Spleen (tissue), 11 donors: ENCODE results near the gene KCNT1. TPM values are rescaled to one million over a fixed set of nuclear protein-coding genes. Genes with fewer than 3 reads are reported as not detected.
A peak's percentile ranks its signal among the peaks of the same experiment; 100 is the strongest.

Experiments
- DNase-seq: peaks from one replicate; pipeline ENCODE4 v3.0.0-alpha.2; 2020
- H3K27ac ChIP-seq, 8 donors: fragments of 200-600 bp; sonication (generic) in 7 of 8; 1 replicate in 4 of 8; 2 replicates in 4 of 8; pipeline versions ENCODE4 v1.5.0 to v1.8.0; 2016 to 2021; ENCODE audit warnings: inconsistent platforms in 4 of 8, mild to moderate bottlenecking in 4 of 8, moderate library complexity in 1 of 8
- H3K27me3 ChIP-seq, 7 donors: fragments of 200-600 bp; sonication (generic) in 6 of 7; replicated peaks in 1 of 7; 1 replicate in 4 of 7; 2 replicates in 3 of 7; pipeline versions ENCODE4 v1.5.0 to v1.8.0; 2016 to 2021; ENCODE audit warnings: inconsistent platforms in 3 of 7, mild to moderate bottlenecking in 1 of 7
- H3K36me3 ChIP-seq, 6 donors: fragments of 200-600 bp; sonication (generic) in 5 of 6; 1 replicate in 4 of 6; 2 replicates in 2 of 6; pipeline versions ENCODE4 v1.5.0 to v1.8.0; 2016 to 2021; ENCODE audit warnings: inconsistent platforms in 2 of 6
- H3K4me1 ChIP-seq, 6 donors: fragments of 200-600 bp; sonication (generic) in 5 of 6; 1 replicate in 3 of 6; 2 replicates in 3 of 6; pipeline versions ENCODE4 v1.5.0 to v1.8.0; 2016 to 2021; ENCODE audit warnings: inconsistent platforms in 3 of 6
- H3K4me3 ChIP-seq, 8 donors: fragments of 200-600 bp; sonication (generic) in 7 of 8; 1 replicate in 4 of 8; 2 replicates in 4 of 8; pipeline versions ENCODE4 v1.5.0 to v1.8.0; 2016 to 2021; ENCODE audit warnings: inconsistent platforms in 4 of 8, mild to moderate bottlenecking in 4 of 8, moderate library complexity in 2 of 8
- H3K9me3 ChIP-seq, 8 donors: fragments of 200-600 bp; sonication (generic) in 7 of 8; 1 replicate in 4 of 8; 2 replicates in 4 of 8; pipeline versions ENCODE4 v1.5.0 to v1.8.0; 2016 to 2021; ENCODE audit warnings: inconsistent platforms in 4 of 8
- CTCF ChIP-seq, 11 experiments: fragments of 200-600 bp in 7 of 11; fragments of 450-650 bp in 4 of 11; sonication (generic) in 4 of 11; IDR thresholded peaks in 8 of 11; conservative IDR thresholded peaks in 3 of 11; 1 replicate in 7 of 11; 2 replicates in 4 of 11; pipeline versions ENCODE4 v1.4.0 to v1.8.0; 2016 to 2021; ENCODE audit warnings: antibody characterized with exemption in 11 of 11, inconsistent platforms in 4 of 11, mild to moderate bottlenecking in 1 of 11
- POLR2A ChIP-seq, 3 donors: fragments of 450-650 bp; IDR thresholded peaks; one replicate each; pipeline ENCODE4 v1.5.1; 2017; ENCODE audit warnings: antibody characterized with exemption in 3 of 3, mild to moderate bottlenecking in 1 of 3
- POLR2AphosphoS5 ChIP-seq, 3 donors: sonication (generic); formaldehyde crosslinking; IDR thresholded peaks; one replicate each; pipeline ENCODE4 v1.5.1; 2017; ENCODE audit warnings: antibody characterized with exemption in 3 of 3
- WGBS, 5 donors: extraction: QIAGEN DNeasy Blood & Tissue Kit in 3 of 5; methylation state at CpG; one replicate each; pipeline versions ENCODE4 v1.1.5 to v1.1.7; 2013 to 2018; 5-methylcytosine and 5-hydroxymethylcytosine counted together
- intact Hi-C: fragments of 100-400 bp; cut with DNase I; formaldehyde crosslinking; loops from one replicate; pipeline ENCODE4 v1.15.0; 2023; ENCODE audit warnings: low total_unique reads
- polyA plus RNA-seq, 3 donors: library from polyadenylated mRNA; stranded (reverse); fragments of 200-250 nt; gene quantifications; one replicate each; pipeline ENCODE4 v1.2.1, GENCODE V29; 2013
- total RNA-seq, 7 donors: library from RNA; depleted of rRNA in 3 of 7; stranded (reverse); fragments of >200 nt in 3 of 7; fragmentation: NEBNext Ultra II Directional in 4 of 7; extraction: Animal tissue kit (Norgen Biotek cat#: 25700) in 4 of 7; gene quantifications; one replicate each; pipeline versions ENCODE4 v1.1.0 to v1.2.1, GENCODE V29; 2016 to 2021
- donor health status: healthy with polysubstance abuse.
- donor health status: DM: no; HTN: no; CAD: no; lungs with moderate emphysema.
- donor health status: DM: no; HTN: no; CAD: no.
- donor health status: Bipolar disorder and iron deficiency.
- donor health status: healthy.
- donor health status: DM: no; HTN: no; CAD: no.
- donor health status: DM: yes; HTN: yes; CAD: no.

KCNT1 gene
- total and polyA plus RNA-seq, 10 donors: 1.0 to 41.5 (median 19.8) TPM

- no peak overlapping the region for H3K4me3 ChIP-seq
- TF ChIP-seq CTCF (IDR thresholded peaks at IDR 0.05 in 8 of 11, conservative IDR thresholded peaks at IDR 0.05 in 3 of 11): no peak
- TF ChIP-seq POLR2A (IDR thresholded peaks at IDR 0.05): no peak
- no peak for TF ChIP-seq POLR2AphosphoS5 (IDR thresholded peaks at IDR 0.05)
- H3K9me3 ChIP-seq: no peaks in the 10 kb centered on the region
- no peaks in the 10 kb centered on the region for H3K4me1 ChIP-seq
- peaks cover 0 to 16% (median 0%) of the 10 kb centered on the region in 7 donors for H3K27me3 ChIP-seq
- H3K27ac ChIP-seq: no peak overlapping the region
- H3K36me3 ChIP-seq: peaks cover 0 to 27% (median 0%) of the 10 kb centered on the region in 6 donors
- intact Hi-C loops: no loop called here
- 58 to 84% (median 80%) methylated on average over 4 to 11 of the region's 11 CpGs for WGBS, 5 donors
- DNase-seq: no peak
Observed at GRCh38 chr9:135790850-135791249, 88.9 kb downstream of the KCNT1 start.

GRCh38 chr9:135791431-135792267 is 89.7 kb downstream of the KCNT1 start:
- no peak overlapping the region for H3K27ac ChIP-seq
- no peaks in the 10 kb centered on the region for H3K9me3 ChIP-seq
- no peaks in the 10 kb centered on the region for H3K4me1 ChIP-seq
- peaks cover 0 to 19% (median 0%) of the 10 kb centered on the region in 6 donors for H3K36me3 ChIP-seq
- H3K27me3 ChIP-seq: peaks cover 0 to 12% (median 0%) of the 10 kb centered on the region in 7 donors
- intact Hi-C loops: no loop called here
- no peak overlapping the region for H3K4me3 ChIP-seq
- TF ChIP-seq POLR2A (IDR thresholded peaks at IDR 0.05): no peak
- TF ChIP-seq CTCF (IDR thresholded peaks at IDR 0.05 in 8 of 11, conservative IDR thresholded peaks at IDR 0.05 in 3 of 11): no peak
- TF ChIP-seq POLR2AphosphoS5 (IDR thresholded peaks at IDR 0.05): peak in 1 of 3 donors; percentile 41
- WGBS, 5 donors: 70 to 86% (median 81%) methylated on average over 16 to 35 of the region's 35 CpGs
- DNase-seq: no peak

GRCh38 chr9:135792268-135793128 is 90.5 kb downstream of the KCNT1 start:
- peaks cover 0 to 4% (median under 1%) of the 10 kb centered on the region in 6 donors for H3K4me1 ChIP-seq
- no peaks in the 10 kb centered on the region for H3K9me3 ChIP-seq
- intact Hi-C loops: no loop called here
- no peak overlapping the region for H3K4me3 ChIP-seq
- H3K27ac ChIP-seq: no peak overlapping the region
- no peak for TF ChIP-seq CTCF (IDR thresholded peaks at IDR 0.05 in 8 of 11, conservative IDR thresholded peaks at IDR 0.05 in 3 of 11)
- no peak for TF ChIP-seq POLR2AphosphoS5 (IDR thresholded peaks at IDR 0.05)
- TF ChIP-seq POLR2A (IDR thresholded peaks at IDR 0.05): no peak
- 79 to 92% (median 83%) methylated on average over 21 to 31 of the region's 31 CpGs for WGBS, 5 donors
- peaks cover 0 to 11% (median 0%) of the 10 kb centered on the region in 6 donors for H3K36me3 ChIP-seq
- peaks cover 0 to 7% (median 0%) of the 10 kb centered on the region in 7 donors for H3K27me3 ChIP-seq
- no peak for DNase-seq
